Activated B cell treated with CpG ODN at 0.5 μM for 24 hours (primary cell): Measurements from ENCODE around the gene LCE5A. TPM values are rescaled to one million over a fixed set of nuclear protein-coding genes. Genes with fewer than 3 reads are reported as not detected.
"Not testable (repeated sequence)": the region's sequence is repeated elsewhere in the genome, so short reads cannot be mapped to it uniquely, and the experiment has no call there.

Experiments used
- ATAC-seq: fragments of 200-7000 bp; cut with Tn5 transposase; one replicate; pipeline ENCODE4 v1.10.0; 2021; ENCODE audit warnings: low read depth, mild to moderate bottlenecking, moderate library complexity
- CTCF ChIA-PET: fragments of 350-600 bp; sonication (Branson Sonifier 250); formaldehyde crosslinking; loops from one replicate; lab custom pipeline; 2021; ENCODE audit warnings: antibody characterized with exemption; lab: Charles Lee
- POLR2A ChIA-PET: fragments of 350-600 bp; sonication (Branson Sonifier 250); formaldehyde crosslinking; loops from one replicate; lab custom pipeline; 2021; ENCODE audit warnings: antibody characterized with exemption; lab: Charles Lee
- DNase-seq: peaks from one replicate; pipeline ENCODE4 v3.0.0; 2022
- H3K27ac Mint-ChIP-seq: one replicate; pipeline ENCODE4 v1.8.0; 2020; ENCODE audit warnings: mixed read lengths
- H3K27me3 Mint-ChIP-seq: one replicate; pipeline ENCODE4 v1.8.0; 2021; ENCODE audit warnings: mixed read lengths
- H3K36me3 Mint-ChIP-seq: one replicate; pipeline ENCODE4 v1.8.0; 2021; ENCODE audit warnings: low read depth, mixed read lengths
- H3K4me1 Mint-ChIP-seq: one replicate; pipeline ENCODE4 v1.8.0; 2021; ENCODE audit warnings: mixed read lengths
- H3K4me3 Mint-ChIP-seq: one replicate; pipeline ENCODE4 v1.8.0; 2020; ENCODE audit warnings: mild to moderate bottlenecking, mixed read lengths
- H3K9me3 Mint-ChIP-seq: one replicate; pipeline ENCODE4 v1.8.0; 2020; ENCODE audit warnings: mixed read lengths
- intact Hi-C: fragments of 100-400 bp; cut with micrococcal nuclease; formaldehyde crosslinking; loops from one replicate; pipeline ENCODE4 v1.15.1; 2024
- total RNA-seq: library from RNA; stranded (reverse); gene quantifications from 2 replicates; pipeline ENCODE4 v1.2.3, GENCODE V29; 2022
- TF ChIP-seq, protein P1 (sequence below): fragments of 200-600 bp; IDR thresholded peaks from one replicate; pipeline ENCODE4 v1.8.0; 2022; ENCODE audit warnings: antibody characterized with exemption, mild to moderate bottlenecking

LCE5A gene
- total RNA-seq, 1 donor from 2014 or later, result not detected

DNA sequence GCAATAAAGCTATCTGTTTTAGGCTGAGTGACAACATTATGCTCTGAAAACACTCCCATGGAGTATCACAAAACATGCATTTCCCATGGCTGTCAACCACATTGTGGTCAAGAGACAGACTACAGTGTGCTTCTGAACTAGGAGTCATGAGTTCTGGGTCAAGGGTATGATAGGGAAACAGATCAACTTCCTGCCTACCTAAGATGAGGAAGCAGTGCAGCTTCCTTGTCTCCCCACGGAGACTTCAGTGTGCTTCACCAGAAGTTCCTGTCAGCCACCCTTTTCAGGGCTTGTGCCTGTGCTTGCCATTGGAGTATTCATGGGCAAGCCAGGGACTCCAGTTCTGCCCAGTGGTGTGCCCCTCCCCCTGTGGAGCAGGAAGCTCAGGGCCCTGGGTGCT, 36.1 kb downstream of the LCE5A start:
- intact Hi-C loops, result no loop called here
- DNase-seq (no peak), ATAC-seq (no peak)
- peaks cover 5% of the 10 kb centered on the region for H3K27me3 Mint-ChIP-seq
- H3K9me3 Mint-ChIP-seq, result no peaks in the 10 kb centered on the region
- H3K4me3 Mint-ChIP-seq, result no peak overlapping the region
- TF ChIP-seq, protein P1, sequence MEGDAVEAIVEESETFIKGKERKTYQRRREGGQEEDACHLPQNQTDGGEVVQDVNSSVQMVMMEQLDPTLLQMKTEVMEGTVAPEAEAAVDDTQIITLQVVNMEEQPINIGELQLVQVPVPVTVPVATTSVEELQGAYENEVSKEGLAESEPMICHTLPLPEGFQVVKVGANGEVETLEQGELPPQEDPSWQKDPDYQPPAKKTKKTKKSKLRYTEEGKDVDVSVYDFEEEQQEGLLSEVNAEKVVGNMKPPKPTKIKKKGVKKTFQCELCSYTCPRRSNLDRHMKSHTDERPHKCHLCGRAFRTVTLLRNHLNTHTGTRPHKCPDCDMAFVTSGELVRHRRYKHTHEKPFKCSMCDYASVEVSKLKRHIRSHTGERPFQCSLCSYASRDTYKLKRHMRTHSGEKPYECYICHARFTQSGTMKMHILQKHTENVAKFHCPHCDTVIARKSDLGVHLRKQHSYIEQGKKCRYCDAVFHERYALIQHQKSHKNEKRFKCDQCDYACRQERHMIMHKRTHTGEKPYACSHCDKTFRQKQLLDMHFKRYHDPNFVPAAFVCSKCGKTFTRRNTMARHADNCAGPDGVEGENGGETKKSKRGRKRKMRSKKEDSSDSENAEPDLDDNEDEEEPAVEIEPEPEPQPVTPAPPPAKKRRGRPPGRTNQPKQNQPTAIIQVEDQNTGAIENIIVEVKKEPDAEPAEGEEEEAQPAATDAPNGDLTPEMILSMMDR, result no peak
- ChIA-PET POLR2A (no interaction called here), CTCF (no interaction called here)
- H3K27ac Mint-ChIP-seq, result no peak overlapping the region
- H3K4me1 Mint-ChIP-seq, result no peaks in the 10 kb centered on the region
- no peaks in the 10 kb centered on the region for H3K36me3 Mint-ChIP-seq

DNA sequence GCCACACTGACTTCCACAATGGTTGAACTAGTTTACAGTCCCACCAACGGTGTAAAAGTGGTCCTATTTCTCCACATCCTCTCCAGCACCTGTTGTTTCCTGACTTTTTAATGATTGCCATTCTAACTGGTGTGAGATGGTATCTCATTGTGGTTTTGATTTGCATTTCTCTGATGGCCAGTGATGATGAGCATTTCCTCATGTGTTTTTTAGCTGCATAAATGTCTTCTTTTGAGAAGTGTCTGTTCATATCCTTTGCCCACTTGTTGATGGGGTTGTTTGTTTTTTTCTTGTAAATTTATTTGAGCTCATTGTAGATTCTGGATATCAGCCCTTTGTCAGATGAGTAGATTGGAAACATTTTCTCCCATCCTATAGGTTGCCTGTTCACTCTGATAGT, 37.8 kb downstream of the LCE5A start:
- H3K36me3 Mint-ChIP-seq, CTCF ChIA-PET, H3K4me3 Mint-ChIP-seq, H3K27me3 Mint-ChIP-seq, H3K27ac Mint-ChIP-seq, POLR2A ChIA-PET, ATAC-seq, H3K9me3 Mint-ChIP-seq, H3K4me1 Mint-ChIP-seq, DNase-seq, intact Hi-C loops: not testable (repeated sequence)

Other genes starting within 250 kb of the LCE5A start
- gene FLG, start 185.6 kb upstream of the LCE5A start, total RNA-seq, result not detected in 2 replicates
- gene FLG2, start 150.8 kb upstream of the LCE5A start, total RNA-seq, result not detected in 2 replicates
- not detected in 2 replicates for gene CRNN, start 96.5 kb upstream of the LCE5A start, total RNA-seq
- gene CRCT1, start 3.7 kb downstream of the LCE5A start, total RNA-seq, result not detected in 2 replicates
- gene LCE3E, start 56.0 kb downstream of the LCE5A start, total RNA-seq, result not detected in 2 replicates
- gene LCE3D, start 69.7 kb downstream of the LCE5A start, total RNA-seq, result not detected in 2 replicates
- gene LCE3C, start 89.4 kb downstream of the LCE5A start, total RNA-seq, result not detected in 2 replicates
- not detected in 2 replicates for gene LCE3B, start 103.0 kb downstream of the LCE5A start, total RNA-seq
- not detected in 2 replicates for gene LCE3A, start 112.3 kb downstream of the LCE5A start, total RNA-seq
- gene LCE2D, start 152.6 kb downstream of the LCE5A start, total RNA-seq, result not detected in 2 replicates
- not detected in 2 replicates for gene LCE2C, start 164.5 kb downstream of the LCE5A start, total RNA-seq
- not detected in 2 replicates for gene LCE2B, start 175.3 kb downstream of the LCE5A start, total RNA-seq
- gene LCE2A, start 187.5 kb downstream of the LCE5A start, total RNA-seq, result not detected in 2 replicates
- gene LCE4A, start 197.4 kb downstream of the LCE5A start, total RNA-seq, result not detected in 2 replicates
- gene KPRP, start 247.2 kb downstream of the LCE5A start, total RNA-seq, result not detected in 2 replicates